ENCODE measurements around the gene OFD1.
"Not testable (repeated sequence)": the region's sequence is repeated elsewhere in the genome, so short reads cannot be mapped to it uniquely, and the experiment has no call there.

OFD1 gene

DNA sequence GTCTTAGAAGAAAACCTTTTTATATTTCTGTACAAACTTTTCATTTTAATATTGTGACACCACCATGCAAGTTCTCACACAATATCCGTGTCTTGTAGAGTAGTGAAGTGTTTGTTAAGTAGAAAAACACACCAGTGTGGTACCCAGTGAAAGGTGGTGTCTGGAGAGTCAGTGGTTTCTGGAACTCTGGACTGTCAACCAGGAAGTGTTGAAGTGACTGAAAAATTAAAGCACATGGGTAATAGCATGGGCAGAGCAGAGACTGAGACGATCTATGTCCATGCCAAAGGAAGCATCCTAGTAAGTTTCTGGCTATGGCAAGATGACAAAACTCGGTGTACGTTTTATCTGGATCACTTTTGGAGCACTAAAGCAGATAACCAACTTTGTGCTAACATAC is 23.4 kb upstream of the OFD1 start:
- no peak for FAIRE-seq

- no peak for FAIRE-seq
Observed at GRCh38 chrX:13716455-13716854, 18.1 kb upstream of the OFD1 start.

GRCh38 chrX:13716905-13717304 is 17.6 kb upstream of the OFD1 start:
- no peak for FAIRE-seq

- FAIRE-seq = no peak
Observed at GRCh38 chrX:13717700-13718472, 16.7 kb upstream of the OFD1 start.

DNA sequence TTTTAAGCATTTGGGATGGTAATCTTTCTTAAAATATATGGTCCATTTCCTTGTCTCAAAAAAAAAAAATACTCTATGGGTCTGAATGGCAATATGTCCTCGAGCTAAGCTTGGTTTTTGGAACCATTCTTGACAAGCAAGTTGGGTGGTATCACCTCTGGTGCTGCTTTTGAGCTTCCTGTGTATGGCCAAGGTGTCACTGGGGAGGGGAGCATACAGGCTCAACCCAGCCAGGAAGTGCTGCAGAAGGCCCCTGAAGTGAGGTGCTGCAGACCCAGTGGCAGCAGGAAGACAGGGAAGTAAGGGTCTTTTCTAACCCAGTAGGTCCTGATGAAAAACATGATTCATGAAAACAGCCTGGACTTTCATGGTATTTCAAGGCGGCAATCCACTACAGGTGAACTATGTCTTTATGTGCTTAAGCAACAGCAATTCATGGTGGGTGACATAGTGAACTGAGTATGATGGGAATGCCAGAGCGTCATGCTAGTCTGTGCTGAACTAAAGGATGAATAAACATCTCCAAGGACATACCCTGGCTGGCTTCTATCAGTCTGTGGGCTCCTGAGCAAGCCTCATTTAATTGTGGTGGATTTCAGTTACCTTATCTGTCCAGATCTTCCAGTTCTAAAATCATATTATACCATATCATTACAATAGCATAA is 15.2 kb upstream of the OFD1 start:
- FAIRE-seq = no peak

GRCh38 chrX:13721371-13721770 is 13.2 kb upstream of the OFD1 start:
- no peak for FAIRE-seq

DNA sequence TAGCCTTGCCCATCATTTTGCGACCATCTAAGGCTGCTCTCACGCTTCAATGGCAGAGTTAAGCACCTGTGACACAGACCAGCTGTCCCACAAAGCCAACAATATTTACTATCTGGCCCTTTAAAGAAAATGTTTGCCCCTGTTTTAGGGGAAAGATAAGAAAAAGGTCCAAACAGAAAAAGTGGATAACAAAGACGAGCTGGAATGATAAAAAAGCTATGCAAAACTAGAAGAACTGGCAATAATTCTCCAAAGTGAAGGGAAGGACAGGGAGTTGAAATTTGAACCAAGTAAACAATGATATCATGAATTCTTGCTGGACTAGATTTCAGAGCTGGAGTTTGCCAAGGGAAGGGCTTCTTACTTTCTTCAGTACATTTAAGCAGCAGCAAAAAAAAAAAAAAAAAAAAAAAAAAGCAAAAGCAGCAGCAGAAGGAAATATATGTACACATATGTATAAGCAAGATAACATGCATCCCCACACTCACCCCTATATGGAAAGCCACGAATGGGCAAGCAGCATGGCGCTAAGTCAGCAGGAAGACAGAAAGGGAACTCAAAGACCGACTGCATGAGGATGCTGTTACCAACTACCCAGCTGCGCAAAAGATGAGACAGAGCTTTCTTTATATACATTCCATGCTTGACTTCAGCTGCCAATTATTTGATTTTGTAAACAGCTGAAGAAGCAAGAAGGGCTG is 12.6 kb upstream of the OFD1 start:
- no peak for FAIRE-seq

DNA sequence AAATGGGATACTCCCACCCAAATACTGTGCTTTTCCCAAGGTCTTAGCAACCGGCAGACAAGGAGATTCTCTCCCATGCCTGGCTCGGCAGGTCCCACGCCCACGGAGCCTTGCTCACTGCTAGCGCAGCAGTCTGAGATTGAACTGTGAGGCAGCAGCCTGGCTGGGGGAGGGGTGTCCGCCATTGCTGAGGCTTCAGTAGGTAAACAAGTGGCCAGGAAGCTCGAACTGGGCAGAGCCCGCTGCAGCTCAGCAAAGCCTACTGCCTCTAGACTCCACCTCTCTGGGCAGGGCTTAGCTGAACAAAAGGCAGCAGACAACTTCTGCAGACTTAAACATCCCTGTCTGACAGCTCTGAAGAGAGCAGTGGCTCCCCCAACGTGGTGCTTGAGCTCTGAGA is 9.7 kb upstream of the OFD1 start:
- not testable (repeated sequence) for FAIRE-seq

GRCh38 chrX:13726583-13726982 is 8.0 kb upstream of the OFD1 start:
- FAIRE-seq = not testable (repeated sequence)

DNA sequence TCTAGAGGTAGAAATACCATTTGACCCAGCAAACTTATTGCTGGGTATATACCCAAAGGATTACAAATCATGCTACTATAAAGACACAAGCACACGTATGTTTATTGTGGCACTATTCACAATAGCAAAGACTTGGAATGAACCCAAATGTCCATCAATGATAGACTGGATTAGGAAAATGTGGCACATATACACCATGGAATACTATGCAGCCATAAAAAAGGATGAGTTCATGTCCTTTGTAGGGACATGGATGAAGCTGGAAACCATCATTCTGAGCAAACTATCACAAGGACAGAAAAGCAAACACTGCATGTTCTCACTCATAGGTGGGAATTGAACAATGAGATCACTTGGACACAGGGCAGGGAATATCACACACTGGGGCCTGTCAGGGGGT is 4.0 kb upstream of the OFD1 start:
- FAIRE-seq = not testable (repeated sequence)

DNA sequence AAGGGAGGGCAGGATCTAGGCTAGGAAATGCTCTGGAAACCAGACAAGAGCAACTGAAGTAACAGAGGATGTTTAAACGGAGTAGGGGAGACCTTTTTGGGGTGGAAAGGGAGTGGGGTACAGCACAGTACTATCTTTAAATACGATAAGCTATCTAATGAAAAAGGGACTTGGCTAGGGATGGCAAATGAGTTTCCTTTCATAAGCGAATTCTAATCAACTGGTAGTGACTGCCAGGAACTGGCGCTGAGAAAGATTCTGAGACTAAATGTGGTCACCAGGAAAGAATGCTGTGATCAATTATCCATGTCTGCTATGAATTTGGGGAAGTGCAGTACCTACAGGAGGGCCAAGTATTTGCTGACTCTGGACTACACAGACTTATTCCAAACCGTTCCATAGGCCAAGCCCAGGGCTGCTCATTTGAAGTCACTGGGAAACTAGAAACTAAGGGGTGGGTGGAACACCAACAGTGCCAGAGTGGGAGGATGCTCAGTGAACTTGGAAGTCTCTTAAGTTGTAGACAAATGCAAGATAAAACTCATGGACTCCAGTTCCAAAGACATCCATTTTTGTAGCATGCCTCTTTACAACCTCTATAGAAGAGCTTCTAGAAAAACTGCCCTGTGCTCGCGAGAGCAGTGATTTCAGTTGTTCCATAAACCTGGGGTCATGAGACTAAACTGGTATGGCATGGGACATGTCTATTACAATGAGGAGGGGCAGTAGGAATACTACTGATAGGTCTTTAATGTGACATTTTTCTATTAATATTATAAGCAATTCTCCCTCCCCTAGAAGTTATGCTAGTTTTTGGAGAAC is 2.1 kb upstream of the OFD1 start:
- no peak for FAIRE-seq

DNA sequence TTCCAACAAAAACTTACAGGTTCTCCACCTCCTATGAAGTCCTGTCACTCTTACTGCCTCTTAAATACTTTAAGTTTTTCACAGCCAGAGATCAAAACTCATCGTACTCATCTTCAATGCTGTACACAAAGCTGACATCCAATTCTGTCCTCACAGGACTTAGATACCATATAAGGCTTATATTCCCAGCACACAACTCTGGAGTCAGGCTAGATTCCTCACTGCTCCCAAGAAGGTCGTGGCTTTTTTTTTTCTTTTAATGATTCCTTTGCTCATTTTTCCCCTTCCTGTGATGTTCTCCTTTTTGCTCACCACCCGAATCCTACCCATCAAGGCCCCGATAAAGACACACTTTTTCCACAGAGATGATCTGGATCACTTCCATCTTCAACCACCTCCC is 1.0 kb upstream of the OFD1 start:
- FAIRE-seq = no peak

- FAIRE-seq = no peak
Observed at GRCh38 chrX:13741695-13742094, 7.1 kb downstream of the OFD1 start.

DNA sequence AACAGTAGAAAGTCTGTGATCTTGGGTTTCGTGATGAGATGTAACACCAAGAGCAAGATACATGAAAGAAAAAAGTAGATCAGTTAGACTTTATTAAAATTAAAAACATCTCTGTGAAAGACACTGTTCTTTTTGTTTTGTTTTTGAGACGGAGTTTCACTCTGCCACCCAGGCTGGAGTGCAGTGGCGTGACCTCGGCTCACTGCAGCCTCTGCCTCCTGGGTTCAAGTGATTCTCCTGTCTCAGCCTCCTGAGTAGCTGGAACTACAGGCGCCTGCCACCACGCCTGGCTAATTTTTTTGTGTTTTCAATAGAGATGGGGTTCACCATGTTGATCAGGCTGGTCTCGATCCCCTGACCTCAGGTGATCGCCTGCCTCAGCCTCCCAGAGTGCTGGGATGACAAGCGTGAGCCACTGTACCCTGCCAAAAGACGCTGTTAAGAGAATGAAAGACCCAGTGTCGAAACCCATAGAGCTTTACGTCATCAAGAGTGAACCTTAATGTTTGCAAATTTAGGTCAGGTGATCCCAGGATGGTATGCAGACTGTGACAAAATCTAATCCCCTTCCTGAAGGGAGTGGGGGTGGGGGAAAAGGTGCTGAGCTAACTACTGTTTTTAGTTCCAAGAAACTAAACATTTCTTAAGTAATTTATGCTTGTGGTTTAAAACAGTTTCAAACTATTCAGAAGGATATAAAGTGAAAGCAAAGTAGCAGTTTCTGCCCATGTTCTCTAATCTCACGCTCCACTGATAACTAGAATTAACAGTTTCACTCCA is 8.0 kb downstream of the OFD1 start:
- no peak for FAIRE-seq

DNA sequence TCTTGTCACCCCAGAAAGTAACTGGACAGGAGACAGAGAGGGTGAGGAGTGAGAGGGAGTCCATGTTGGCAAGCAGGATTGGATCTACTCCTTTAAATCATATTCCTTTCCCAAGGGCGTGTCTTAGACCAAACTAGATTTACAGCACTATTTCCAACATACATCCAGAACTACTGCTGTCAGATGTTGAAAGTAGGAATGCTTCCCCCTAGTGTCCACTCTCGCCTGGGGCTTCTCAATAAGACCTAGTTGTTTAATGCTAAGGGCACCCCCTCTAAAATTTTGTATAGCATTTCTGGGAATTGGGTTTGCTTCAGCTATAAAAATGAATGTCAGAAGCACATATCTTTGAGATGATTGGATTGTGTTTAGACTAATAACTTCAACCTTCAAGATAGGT is 13.3 kb downstream of the OFD1 start:
- peak; percentile 38 for FAIRE-seq

DNA sequence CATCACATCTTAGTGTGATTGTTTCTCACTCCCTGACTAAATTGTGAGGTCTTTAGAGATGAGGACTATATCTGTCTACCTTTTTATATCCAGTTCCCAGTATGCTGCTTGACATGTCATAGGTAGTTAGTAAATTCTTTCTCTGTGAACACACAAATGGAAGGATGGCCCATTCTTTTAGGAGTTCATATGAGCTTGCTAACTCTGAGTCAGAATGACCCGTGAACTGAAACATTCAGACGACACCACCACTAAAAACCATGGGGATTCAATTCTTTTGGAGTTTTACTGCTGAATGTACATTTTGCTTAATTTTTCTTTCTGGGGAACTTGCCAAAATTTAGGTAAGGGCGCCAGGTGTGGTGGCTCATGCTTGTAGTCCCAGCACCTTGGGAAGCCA is 13.9 kb downstream of the OFD1 start:
- FAIRE-seq = no peak

DNA sequence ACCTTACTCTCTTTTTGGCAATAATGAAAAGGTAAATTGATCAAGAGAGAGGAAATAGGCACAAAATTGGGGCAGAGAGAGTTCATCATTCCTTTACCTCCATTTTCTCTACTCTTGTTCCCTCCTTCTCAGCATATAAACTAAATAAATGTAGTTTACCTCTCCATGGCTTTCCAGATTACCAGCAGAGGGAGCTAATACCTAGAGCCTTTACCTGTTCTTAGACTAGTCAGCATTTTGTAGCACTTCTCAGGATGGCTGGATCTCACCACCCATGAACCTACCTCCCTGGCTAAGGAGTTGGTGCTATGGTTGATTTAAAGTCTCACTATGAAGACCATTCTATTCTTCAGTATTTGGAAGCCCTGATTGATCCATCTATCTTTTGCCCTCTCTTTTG is 15.7 kb downstream of the OFD1 start:
- FAIRE-seq = no peak

DNA sequence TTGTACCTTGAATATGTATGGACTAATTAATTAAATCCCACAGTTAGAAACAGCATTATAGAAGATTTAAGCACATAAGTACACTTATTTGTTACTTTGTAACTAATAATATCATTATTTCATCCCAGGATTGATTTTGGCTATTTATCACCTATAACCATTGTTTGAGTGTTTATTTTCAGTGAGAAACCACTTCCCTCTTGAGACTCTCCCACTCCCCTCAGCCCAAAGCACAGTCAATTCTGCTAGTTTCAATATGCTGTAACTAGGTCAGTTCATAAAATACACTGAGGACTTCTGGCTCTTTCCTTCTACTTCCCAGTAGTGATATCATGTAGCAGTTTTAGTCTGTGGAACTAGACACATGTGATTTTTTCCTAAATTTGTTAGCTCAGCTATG is 16.3 kb downstream of the OFD1 start:
- FAIRE-seq = no peak

DNA sequence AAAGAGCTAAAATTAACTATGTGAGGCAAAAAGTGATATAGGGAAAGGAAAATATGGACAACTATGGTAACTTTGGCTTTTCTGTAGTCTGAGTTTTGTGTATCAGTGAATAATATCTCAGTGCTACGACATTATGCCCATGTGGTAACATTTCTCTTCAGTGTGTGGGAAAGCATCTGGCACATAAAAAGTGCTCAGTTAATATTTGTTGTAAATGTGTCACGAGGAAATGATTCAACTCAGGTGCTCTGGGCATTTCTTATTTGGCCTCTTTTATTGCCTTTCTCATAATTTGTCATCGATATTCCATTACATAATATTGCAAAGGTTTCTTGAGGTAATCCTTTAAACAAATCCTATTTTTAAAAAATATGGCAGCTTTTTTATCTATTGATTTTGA is 17.6 kb downstream of the OFD1 start:
- FAIRE-seq = no peak

DNA sequence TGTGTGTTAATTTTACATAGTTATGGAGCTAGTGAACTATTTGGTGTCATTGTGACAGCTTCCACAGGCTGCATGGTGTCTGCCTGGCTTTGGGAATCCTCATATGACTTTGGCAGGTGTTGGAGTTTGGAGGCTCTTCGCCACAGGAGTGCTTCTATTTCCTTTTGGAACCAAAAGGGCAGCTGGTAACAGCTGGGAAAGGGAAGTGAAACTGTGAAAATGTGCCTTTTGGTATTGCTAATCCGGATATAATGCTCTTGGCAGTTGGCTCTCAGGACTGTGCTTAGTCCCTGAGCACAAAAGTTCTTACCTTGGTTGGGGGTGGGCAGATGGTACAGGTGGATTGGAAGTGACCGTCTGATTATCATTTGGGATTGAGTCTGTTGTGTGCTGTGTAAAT is 18.1 kb downstream of the OFD1 start:
- no peak for FAIRE-seq

GRCh38 chrX:13754765-13755164 is 20.2 kb downstream of the OFD1 start:
- no peak for FAIRE-seq

DNA sequence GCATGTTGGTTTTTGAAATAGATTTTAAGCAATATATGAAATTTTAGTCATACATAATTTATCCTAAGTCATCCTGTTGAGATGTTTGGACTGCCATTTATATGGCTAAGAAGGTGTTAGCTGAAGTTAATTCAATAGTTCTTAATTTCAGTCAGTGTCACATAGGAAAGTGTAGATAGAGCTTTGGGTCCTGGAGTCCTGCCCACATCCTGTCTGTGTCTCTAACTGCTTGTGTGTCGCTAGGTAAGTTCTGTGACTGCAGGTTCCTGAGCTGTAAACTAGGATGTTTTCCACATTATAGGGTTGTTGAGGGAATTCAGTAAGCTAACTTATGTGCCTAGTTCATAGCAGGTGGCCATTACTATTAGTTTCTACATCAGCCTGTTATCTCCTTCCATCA is 20.7 kb downstream of the OFD1 start:
- FAIRE-seq = no peak
